Hypothalamus (tissue), 51 donors: Measurements from ENCODE around the gene TFEB.

Source experiments
- DNase-seq, 51 donors: peaks; one replicate each; lab custom pipeline; 2025; lab: John Stamatoyannopoulos, UW

The TFEB gene

GRCh38 chr6:41643899-41644269 is 91.5 kb downstream of the TFEB start:
- no peak for DNase-seq

GRCh38 chr6:41642960-41643898 is 92.2 kb downstream of the TFEB start:
- DNase-seq, result no peak

- no peak for DNase-seq
Observed at GRCh38 chr6:41642090-41642959, 93.1 kb downstream of the TFEB start.

- DNase-seq, result no peak
Observed at GRCh38 chr6:41641352-41641925, 94.0 kb downstream of the TFEB start.

- no peak for DNase-seq
Observed at GRCh38 chr6:41640426-41640825, 95.0 kb downstream of the TFEB start.

- DNase-seq, result no peak
Observed at GRCh38 chr6:41639809-41640371, 95.5 kb downstream of the TFEB start.

GRCh38 chr6:41638935-41639808 is 96.2 kb downstream of the TFEB start:
- DNase-seq, result peak in 2 of 51 donors; percentile 13 to 23

- DNase-seq, result no peak
Observed at GRCh38 chr6:41638002-41638934, 97.1 kb downstream of the TFEB start, which contains the start of gene MDFI. MDFI (plus strand) TSS chr6:41638468; CDS start chr6:41638750, 282 bp downstream.

GRCh38 chr6:41637194-41638001 is 98.0 kb downstream of the TFEB start:
- DNase-seq, result no peak

- DNase-seq, result no peak
Observed at GRCh38 chr6:41636833-41637193, 98.6 kb downstream of the TFEB start.

- no peak for DNase-seq
Observed at GRCh38 chr6:41635365-41635764, 100.0 kb downstream of the TFEB start.

- peak in 16 of 51 donors; percentile 9 to 79 (median 24) for DNase-seq
Observed at GRCh38 chr6:41634657-41635056, 100.8 kb downstream of the TFEB start.
